HG02943 (cell line): ENCODE data around the gene WWTR1.

ENCODE experiments used
- ATAC-seq: cut with Tn5 transposase; IDR thresholded peaks from one replicate; pipeline ENCODE4 v1.9.1; 2021; ENCODE audit warnings: mild to moderate bottlenecking, low read depth, moderate library complexity; ENCODE audit not compliant: unreplicated experiment

WWTR1 gene

GRCh38 chr3:149572796-149573414 is 84.9 kb downstream of the WWTR1 start:
- ATAC-seq = no peak

- ATAC-seq = no peak
These were observed 86.4 kb downstream of the WWTR1 start for GRCh38 chr3:149571381-149571780.

GRCh38 chr3:149570016-149570415 is 87.8 kb downstream of the WWTR1 start:
- ATAC-seq = no peak

- ATAC-seq = no peak
These were observed 90.4 kb downstream of the WWTR1 start for GRCh38 chr3:149567381-149567780.

- no peak for ATAC-seq
These were observed 91.4 kb downstream of the WWTR1 start for GRCh38 chr3:149566292-149566975.

- no peak for ATAC-seq
These were observed 93.7 kb downstream of the WWTR1 start for GRCh38 chr3:149564079-149564478.

GRCh38 chr3:149563114-149563513 is 94.7 kb downstream of the WWTR1 start:
- no peak for ATAC-seq

- ATAC-seq = no peak
These were observed 97.2 kb downstream of the WWTR1 start for GRCh38 chr3:149560617-149561016.

- no peak for ATAC-seq
These were observed 97.8 kb downstream of the WWTR1 start for GRCh38 chr3:149560001-149560400.

- ATAC-seq = no peak
These were observed 98.3 kb downstream of the WWTR1 start for GRCh38 chr3:149559525-149559924.

- no peak for ATAC-seq
These were observed 101.9 kb downstream of the WWTR1 start for GRCh38 chr3:149555927-149556326.

- no peak for ATAC-seq
These were observed 103.0 kb downstream of the WWTR1 start for GRCh38 chr3:149554826-149555225.

- no peak for ATAC-seq
These were observed 103.9 kb downstream of the WWTR1 start for GRCh38 chr3:149553781-149554451.

GRCh38 chr3:149552700-149553099 is 105.1 kb downstream of the WWTR1 start:
- ATAC-seq = no peak

- ATAC-seq = no peak
These were observed 106.3 kb downstream of the WWTR1 start for GRCh38 chr3:149551500-149551899.

GRCh38 chr3:149548669-149549065 is 109.2 kb downstream of the WWTR1 start:
- ATAC-seq = no peak

- ATAC-seq = no peak
These were observed 109.7 kb downstream of the WWTR1 start for GRCh38 chr3:149547954-149548668.

GRCh38 chr3:149547413-149547812 is 110.4 kb downstream of the WWTR1 start:
- ATAC-seq = no peak

GRCh38 chr3:149545049-149545448 is 112.8 kb downstream of the WWTR1 start:
- ATAC-seq = no peak

- ATAC-seq = no peak
These were observed 115.2 kb downstream of the WWTR1 start for GRCh38 chr3:149542375-149543312.
